Mesothelial cell of epicardium (in vitro differentiated cells): ENCODE results near the gene SMG9. TPM values are rescaled to one million over a fixed set of nuclear protein-coding genes. Genes with fewer than 3 reads are reported as not detected.

Experiments used
- DNase-seq, 2 experiments: peaks; one replicate each; pipeline ENCODE4 v3.0.0; 2021; ENCODE audit warnings: low spot score in 2 of 2; ENCODE audit not compliant: unreplicated experiment in 2 of 2
- H3K27ac Mint-ChIP-seq: 2 replicates; pipeline ENCODE4 v1.8.0; 2021; ENCODE audit warnings: mixed read lengths
- H3K27me3 Mint-ChIP-seq: 2 replicates; pipeline ENCODE4 v1.8.0; 2021; ENCODE audit warnings: low read depth, mixed read lengths
- H3K36me3 Mint-ChIP-seq: 2 replicates; pipeline ENCODE4 v1.8.0; 2021; ENCODE audit warnings: mixed read lengths
- H3K4me1 Mint-ChIP-seq: 2 replicates; pipeline ENCODE4 v1.8.0; 2021; ENCODE audit warnings: mixed read lengths
- H3K4me3 Mint-ChIP-seq: 2 replicates; pipeline ENCODE4 v1.8.0; 2021; ENCODE audit warnings: mild to moderate bottlenecking, moderate library complexity, mixed read lengths
- H3K9me3 Mint-ChIP-seq: 2 replicates; pipeline ENCODE4 v1.8.0; 2021; ENCODE audit warnings: mixed read lengths
- CTCF ChIP-seq: fragments of 200-600 bp; sonication (generic); IDR thresholded peaks from one replicate; pipeline ENCODE4 v1.5.0; 2021; ENCODE audit warnings: antibody characterized with exemption; ENCODE audit not compliant: unreplicated experiment
- total RNA-seq: library from RNA; stranded (reverse); gene quantifications from 3 replicates; pipeline ENCODE4 v1.2.1, GENCODE V29; 2021

SMG9 gene
- total RNA-seq, 1 donor from 2014 or later, result 73.2 TPM

GRCh38 chr19:43694553-43694952 lies 60.2 kb downstream of the SMG9 start:
- peaks cover under 1% of the 10 kb centered on the region for H3K4me1 Mint-ChIP-seq
- H3K27ac Mint-ChIP-seq, result no peak overlapping the region
- no peak for DNase-seq
- no peaks in the 10 kb centered on the region for H3K36me3 Mint-ChIP-seq
- H3K4me3 Mint-ChIP-seq, result no peak overlapping the region
- peaks cover 46% of the 10 kb centered on the region for H3K27me3 Mint-ChIP-seq
- peaks cover 18% of the 10 kb centered on the region for H3K9me3 Mint-ChIP-seq
- no peak for TF ChIP-seq CTCF

GRCh38 chr19:43692877-43693276 lies 61.9 kb downstream of the SMG9 start:
- no peak for DNase-seq
- no peak for TF ChIP-seq CTCF
- no peaks in the 10 kb centered on the region for H3K4me1 Mint-ChIP-seq
- peaks cover 18% of the 10 kb centered on the region for H3K9me3 Mint-ChIP-seq
- peaks cover 39% of the 10 kb centered on the region for H3K27me3 Mint-ChIP-seq
- no peaks in the 10 kb centered on the region for H3K36me3 Mint-ChIP-seq
- H3K4me3 Mint-ChIP-seq, result no peak overlapping the region
- no peak overlapping the region for H3K27ac Mint-ChIP-seq

- Mint-ChIP-seq H3K9me3 (peaks cover 18% of the 10 kb centered on the region), H3K27me3 (peaks cover 36% of the 10 kb centered on the region), H3K36me3 (no peaks in the 10 kb centered on the region), H3K27ac (no peak overlapping the region), H3K4me3 (no peak overlapping the region), H3K4me1 (peaks cover 2% of the 10 kb centered on the region)
- DNase-seq, result no peak
- no peak for TF ChIP-seq CTCF
Observed at GRCh38 chr19:43692385-43692784, 62.4 kb downstream of the SMG9 start.

- TF ChIP-seq CTCF, result no peak
- H3K36me3 Mint-ChIP-seq, result no peaks in the 10 kb centered on the region
- H3K4me1 Mint-ChIP-seq, result peaks cover 5% of the 10 kb centered on the region
- H3K27me3 Mint-ChIP-seq, result peaks cover 30% of the 10 kb centered on the region
- no peak overlapping the region for H3K4me3 Mint-ChIP-seq
- DNase-seq, result no peak
- H3K27ac Mint-ChIP-seq, result no peak overlapping the region
- peaks cover 18% of the 10 kb centered on the region for H3K9me3 Mint-ChIP-seq
Observed at GRCh38 chr19:43691755-43692154, 63.0 kb downstream of the SMG9 start.

GRCh38 chr19:43690890-43691289 lies 63.9 kb downstream of the SMG9 start:
- no peak overlapping the region for H3K4me3 Mint-ChIP-seq
- no peak overlapping the region for H3K27ac Mint-ChIP-seq
- H3K4me1 Mint-ChIP-seq, result peaks cover 5% of the 10 kb centered on the region
- H3K27me3 Mint-ChIP-seq, result peaks cover 23% of the 10 kb centered on the region
- H3K36me3 Mint-ChIP-seq, result no peaks in the 10 kb centered on the region
- peaks cover 18% of the 10 kb centered on the region for H3K9me3 Mint-ChIP-seq
- no peak for DNase-seq
- no peak for TF ChIP-seq CTCF

- peaks cover 23% of the 10 kb centered on the region for H3K27me3 Mint-ChIP-seq
- no peaks in the 10 kb centered on the region for H3K36me3 Mint-ChIP-seq
- peaks cover 18% of the 10 kb centered on the region for H3K9me3 Mint-ChIP-seq
- H3K4me1 Mint-ChIP-seq, result peaks cover 5% of the 10 kb centered on the region
- H3K27ac Mint-ChIP-seq, result no peak overlapping the region
- DNase-seq, result no peak
- H3K4me3 Mint-ChIP-seq, result no peak overlapping the region
- no peak for TF ChIP-seq CTCF
Observed at GRCh38 chr19:43690444-43690843, 64.3 kb downstream of the SMG9 start.
